HCT116 (cell line): ENCODE data around the gene EXOC6B. TPM values are rescaled to one million over a fixed set of nuclear protein-coding genes. Genes with fewer than 3 reads are reported as not detected.

Source experiments
- ATAC-seq: fragments of 200-7000 bp; cut with Tn5 transposase; 2 replicates; pipeline ENCODE4 v1.9.1; 2020; ENCODE audit warnings: mild to moderate bottlenecking, moderate library complexity
- BruUV-seq: library from RNA; stranded (reverse); fragments of 400-500 nt; replicated peaks from 2 replicates; lab custom pipeline; 2021; lab: Mats Ljungman, UMichigan
- CTCF ChIA-PET: fragments of 300-600 bp; sonication (Branson Sonifier 250); formaldehyde crosslinking; loops from one replicate; lab custom pipeline; 2021; ENCODE audit warnings: antibody characterized with exemption; lab: Charles Lee
- POLR2A ChIA-PET: fragments of 300-600, 350-600 bp; sonication (Branson Sonifier 250); formaldehyde crosslinking; loops from one replicate; lab custom pipeline; 2021; ENCODE audit warnings: antibody characterized with exemption; lab: Charles Lee
- RAD21 ChIA-PET, 2 experiments: fragments of 300-600 bp; sonication (Branson Sonifier 250); formaldehyde crosslinking; loops; one replicate each; lab custom pipeline; 2023; ENCODE audit warnings: low total read pairs in 2 of 2; ENCODE audit not compliant: uncharacterized antibody in 2 of 2, unreplicated experiment in 2 of 2, low non-redundant PET in 1 of 2; lab: Charles Lee
- DNase-seq: peaks from one replicate; pipeline ENCODE4 v3.0.0-alpha.2; 2010; ENCODE audit warnings: low read depth, low spot score
- H2AFZ ChIP-seq: fragments of 200-600 bp; shearing (Covaris generic), sonication (generic); 2 replicates; pipeline ENCODE4 v1.6.1; 2017; ENCODE audit warnings: low read depth, mixed run types, mixed read lengths, antibody characterized with exemption, low read length; ENCODE audit not compliant: poor library complexity, severe bottlenecking
- H3K27ac ChIP-seq: 2 replicates; pipeline ENCODE4 v1.5.1; 2012; ENCODE audit warnings: low read depth, low read length
- H3K27me3 ChIP-seq: fragments of 200-600 bp; sonication (generic); 2 replicates; pipeline ENCODE4 v1.6.1; 2016; ENCODE audit warnings: mixed run types, low read length, mixed read lengths; ENCODE audit not compliant: insufficient read depth
- H3K36me3 ChIP-seq, 2 experiments: fragments of 200-500 bp in 1 of 2; fragments of 200-600 bp in 1 of 2; sonication (Bioruptor generic) in 1 of 2; sonication (generic) in 1 of 2; 2 replicates each; pipeline versions ENCODE4 v1.5.1 to v1.6.1; 2014 to 2016; ENCODE audit warnings: low read length in 2 of 2, inconsistent platforms in 1 of 2, mixed read lengths in 1 of 2, mixed run types in 1 of 2; ENCODE audit not compliant: insufficient read depth in 2 of 2, control insufficient read depth in 1 of 2
- H3K4me1 ChIP-seq, 2 experiments: fragments of 200-600 bp in 1 of 2; sonication (generic) in 1 of 2; 2 replicates each; pipeline versions ENCODE4 v1.5.1 to v1.6.1; 2012 to 2017; ENCODE audit warnings: low read length in 2 of 2, inconsistent platforms in 1 of 2, mild to moderate bottlenecking in 1 of 2, mixed read lengths in 1 of 2, mixed run types in 1 of 2, moderate library complexity in 1 of 2; ENCODE audit not compliant: insufficient read depth in 2 of 2, control insufficient read depth in 1 of 2
- H3K4me2 ChIP-seq: fragments of 200-600 bp; sonication (generic); 2 replicates; pipeline ENCODE4 v1.6.1; 2017; ENCODE audit warnings: mixed run types, low read length, mixed read lengths
- H3K4me3 ChIP-seq, 2 experiments: fragments of 200-600 bp in 1 of 2; sonication (generic) in 1 of 2; replicated peaks in 1 of 2; 2 replicates each; pipeline ENCODE4 v1.5.1; 2011 to 2016; ENCODE audit warnings: low read length in 2 of 2, control low read depth in 1 of 2, low read depth in 1 of 2, mild to moderate bottlenecking in 1 of 2, mixed read lengths in 1 of 2, mixed run types in 1 of 2
- H3K79me2 ChIP-seq: fragments of 200-600 bp; sonication (generic); 2 replicates; pipeline ENCODE4 v1.6.1; 2017; ENCODE audit warnings: mild to moderate bottlenecking, mixed run types, low read length, moderate library complexity, mixed read lengths; ENCODE audit not compliant: insufficient read depth
- H3K9ac ChIP-seq: fragments of 200-600 bp; sonication (generic); 2 replicates; pipeline ENCODE4 v1.6.1; 2016; ENCODE audit warnings: low read length, mixed read lengths
- H3K9me2 ChIP-seq: fragments of 200-600 bp; sonication (generic), shearing (Covaris generic); 2 replicates; pipeline ENCODE4 v1.6.1; 2017; ENCODE audit warnings: mixed run types, mild to moderate bottlenecking, moderate library complexity; ENCODE audit not compliant: insufficient read depth
- H3K9me3 ChIP-seq, 2 experiments: fragments of 200-500 bp in 1 of 2; fragments of 200-600 bp in 1 of 2; sonication (Bioruptor generic) in 1 of 2; sonication (generic) in 1 of 2; 2 replicates each; pipeline ENCODE4 v1.6.1; 2014 to 2017; ENCODE audit warnings: low read length in 2 of 2, mixed read lengths in 2 of 2, inconsistent platforms in 1 of 2, low read depth in 1 of 2, mild to moderate bottlenecking in 1 of 2, mixed run types in 1 of 2, moderate library complexity in 1 of 2; ENCODE audit not compliant: control insufficient read depth in 1 of 2, insufficient read depth in 1 of 2
- H4K20me1 ChIP-seq: fragments of 200-600 bp; sonication (generic), shearing (Covaris generic); 2 replicates; pipeline ENCODE4 v1.6.1; 2017; ENCODE audit warnings: mixed run types, mild to moderate bottlenecking, moderate library complexity; ENCODE audit not compliant: insufficient read depth
- EGR1 ChIP-seq: IDR thresholded peaks from 2 replicates; pipeline ENCODE4 v1.6.1; 2012; ENCODE audit warnings: low read depth
- EZH2 ChIP-seq: fragments of 200-600 bp; sonication (generic); IDR thresholded peaks from 2 replicates; pipeline ENCODE4 v1.6.1; 2017; ENCODE audit warnings: antibody characterized with exemption, mixed run types
- POLR2A ChIP-seq: IDR thresholded peaks from 2 replicates; pipeline ENCODE4 v1.7.0; 2011; ENCODE audit warnings: borderline replicate concordance; ENCODE audit not compliant: insufficient read depth, insufficient read length; ENCODE audit errors: extremely low read depth
- POLR2AphosphoS5 ChIP-seq: IDR thresholded peaks from 2 replicates; pipeline ENCODE4 v1.6.1; 2011; ENCODE audit warnings: mild to moderate bottlenecking, low read depth, low read length, moderate library complexity
- SIN3A ChIP-seq: IDR thresholded peaks from 2 replicates; pipeline ENCODE4 v1.6.1; 2012; ENCODE audit warnings: low read depth
- SRF ChIP-seq: IDR thresholded peaks from 2 replicates; pipeline ENCODE4 v1.6.1; 2012; ENCODE audit warnings: low read depth
- TCF7L2 ChIP-seq: IDR thresholded peaks from 2 replicates; pipeline ENCODE4 v1.7.0; 2011; ENCODE audit warnings: borderline replicate concordance, inconsistent platforms; ENCODE audit not compliant: insufficient read depth, insufficient read length; ENCODE audit errors: extremely low read depth
- ZBTB33 ChIP-seq: IDR thresholded peaks from 2 replicates; pipeline ENCODE4 v1.6.1; 2011; ENCODE audit warnings: mild to moderate bottlenecking, low read length, moderate library complexity; ENCODE audit not compliant: insufficient replicate concordance; ENCODE audit errors: extremely low read depth
- intact Hi-C: fragments of 100-400 bp; cut with micrococcal nuclease; formaldehyde crosslinking; loops from 2 replicates; pipeline ENCODE4 v1.10.0; 2022
- total RNA-seq: library from RNA; stranded (reverse); gene quantifications from one replicate; pipeline ENCODE4 v1.2.1, GENCODE V29; 2021; ENCODE audit not compliant: unreplicated experiment
- TF ChIP-seq, protein P1 (sequence below): IDR thresholded peaks from 2 replicates; pipeline ENCODE4 v1.6.1; 2012
- TF ChIP-seq, protein P2 (sequence below), 3 experiments: fragments of 200-600 bp in 1 of 3; sonication (generic) in 1 of 3; IDR thresholded peaks in 2 of 3; conservative IDR thresholded peaks in 1 of 3; 2 replicates each; pipeline ENCODE4 v1.5.1; 2012 to 2017; ENCODE audit warnings: low read depth in 2 of 3, low read length in 2 of 3, antibody characterized with exemption in 1 of 3, borderline replicate concordance in 1 of 3, control low read depth in 1 of 3, mild to moderate bottlenecking in 1 of 3, mixed read lengths in 1 of 3, mixed run types in 1 of 3, moderate library complexity in 1 of 3; ENCODE audit not compliant: insufficient read depth in 1 of 3

EXOC6B gene
- total RNA-seq, 1 experiment from 2014 or later = 25.4 TPM

DNA sequence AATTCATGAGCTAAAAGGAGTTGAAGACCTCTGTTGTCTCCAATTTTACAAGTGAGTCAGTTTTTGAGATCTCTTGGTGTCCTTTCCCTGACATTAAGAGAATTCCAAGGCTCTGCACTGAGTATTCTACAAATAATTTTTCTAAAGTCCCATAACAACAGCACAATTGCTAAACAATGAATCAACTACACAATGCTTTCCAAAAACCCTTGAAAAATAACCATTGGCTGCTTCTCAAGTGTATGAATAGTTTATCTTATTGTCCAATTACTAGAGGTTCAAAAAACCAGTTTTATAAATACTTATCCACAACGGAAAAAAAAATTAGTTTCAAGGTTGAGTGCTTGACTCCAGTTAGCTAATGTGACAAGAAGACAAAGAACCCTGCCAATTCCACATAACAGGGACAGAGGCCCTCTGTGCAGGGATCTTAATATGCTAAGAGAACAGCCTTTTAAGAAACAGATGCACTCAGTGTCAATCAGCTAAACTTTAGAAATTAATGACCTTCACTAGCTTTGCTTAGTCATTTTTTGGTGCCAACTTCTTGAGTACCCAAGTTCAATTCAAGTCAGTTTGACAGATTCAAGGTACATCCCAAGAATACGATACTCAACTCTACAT lies 411.6 kb downstream of the EXOC6B start:
- POLR2A ChIA-PET = no interaction called here
- BruUV-seq = no TSS peak

DNA sequence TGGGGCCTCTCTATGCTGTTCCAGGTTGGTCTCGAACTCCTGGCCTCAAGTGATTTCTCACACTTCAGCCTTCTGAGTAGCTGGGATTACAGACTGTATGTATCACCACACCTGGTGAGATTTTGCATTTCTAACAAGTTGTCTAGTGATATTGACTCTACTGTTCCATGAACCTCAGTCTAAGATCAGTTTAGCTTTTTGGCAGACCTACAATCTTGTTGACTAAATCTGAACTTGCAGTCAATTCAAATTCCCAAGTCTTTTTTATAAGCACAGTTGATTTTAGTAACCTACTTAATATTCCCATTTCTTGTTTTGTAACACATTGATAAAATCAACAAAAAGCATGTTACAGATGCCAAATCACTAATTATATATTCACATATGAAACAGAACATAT lies 412.1 kb downstream of the EXOC6B start:
- intact Hi-C loops = no loop called here
- ChIA-PET POLR2A (no interaction called here), RAD21 (no interaction called here), CTCF (no interaction called here)
- Histone ChIP-seq H2AFZ (no peak overlapping the region), H3K79me2 (no peaks in the 10 kb centered on the region), H3K4me2 (no peak overlapping the region), H4K20me1 (no peaks in the 10 kb centered on the region), H3K9me3 (no peaks in the 10 kb centered on the region), H3K9me2 (no peaks in the 10 kb centered on the region), H3K4me3 (no peak overlapping the region), H3K4me1 (no peaks in the 10 kb centered on the region), H3K27me3 (no peaks in the 10 kb centered on the region), H3K36me3 (no peaks in the 10 kb centered on the region), H3K9ac (no peak overlapping the region), H3K27ac (no peak overlapping the region)
- no TSS peak for BruUV-seq
- no peak for DNase-seq
- ATAC-seq = no peak
- TF ChIP-seq EZH2 (no peak), POLR2AphosphoS5 (no peak), POLR2A (no peak), ZBTB33 (no peak), SIN3A (no peak), TCF7L2 (no peak), EGR1 (no peak)
- TF ChIP-seq, protein P1, sequence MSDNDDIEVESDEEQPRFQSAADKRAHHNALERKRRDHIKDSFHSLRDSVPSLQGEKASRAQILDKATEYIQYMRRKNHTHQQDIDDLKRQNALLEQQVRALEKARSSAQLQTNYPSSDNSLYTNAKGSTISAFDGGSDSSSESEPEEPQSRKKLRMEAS = no peak
- TF ChIP-seq, protein P2, sequence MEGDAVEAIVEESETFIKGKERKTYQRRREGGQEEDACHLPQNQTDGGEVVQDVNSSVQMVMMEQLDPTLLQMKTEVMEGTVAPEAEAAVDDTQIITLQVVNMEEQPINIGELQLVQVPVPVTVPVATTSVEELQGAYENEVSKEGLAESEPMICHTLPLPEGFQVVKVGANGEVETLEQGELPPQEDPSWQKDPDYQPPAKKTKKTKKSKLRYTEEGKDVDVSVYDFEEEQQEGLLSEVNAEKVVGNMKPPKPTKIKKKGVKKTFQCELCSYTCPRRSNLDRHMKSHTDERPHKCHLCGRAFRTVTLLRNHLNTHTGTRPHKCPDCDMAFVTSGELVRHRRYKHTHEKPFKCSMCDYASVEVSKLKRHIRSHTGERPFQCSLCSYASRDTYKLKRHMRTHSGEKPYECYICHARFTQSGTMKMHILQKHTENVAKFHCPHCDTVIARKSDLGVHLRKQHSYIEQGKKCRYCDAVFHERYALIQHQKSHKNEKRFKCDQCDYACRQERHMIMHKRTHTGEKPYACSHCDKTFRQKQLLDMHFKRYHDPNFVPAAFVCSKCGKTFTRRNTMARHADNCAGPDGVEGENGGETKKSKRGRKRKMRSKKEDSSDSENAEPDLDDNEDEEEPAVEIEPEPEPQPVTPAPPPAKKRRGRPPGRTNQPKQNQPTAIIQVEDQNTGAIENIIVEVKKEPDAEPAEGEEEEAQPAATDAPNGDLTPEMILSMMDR (IDR thresholded peaks at IDR 0.05 in 2 of 3, conservative IDR thresholded peaks at IDR 0.05 in 1 of 3; ENCODE audit: borderline replicate concordance in 1 of 3, insufficient read depth in 1 of 3, low read depth in 2 of 3, low read length in 2 of 3) = no peak

More for the DNA sequence above, 411.6 kb downstream of the EXOC6B start:
- no peaks in the 10 kb centered on the region for H3K9me3 ChIP-seq
- RAD21 ChIA-PET = no interaction called here
- H3K79me2 ChIP-seq = no peaks in the 10 kb centered on the region
- ATAC-seq (no peak), DNase-seq (no peak)
- H3K9me2 ChIP-seq = no peaks in the 10 kb centered on the region
- H4K20me1 ChIP-seq = no peaks in the 10 kb centered on the region
- no peak overlapping the region for H2AFZ ChIP-seq
- H3K4me1 ChIP-seq = no peaks in the 10 kb centered on the region
- no peak overlapping the region for H3K27ac ChIP-seq
- intact Hi-C loops = no loop called here
- H3K36me3 ChIP-seq = no peaks in the 10 kb centered on the region
- CTCF ChIA-PET = no interaction called here
- no peak for TF ChIP-seq POLR2AphosphoS5
- TF ChIP-seq EGR1 = no peak
- TF ChIP-seq SRF = no peak
- no peak overlapping the region for H3K4me3 ChIP-seq
- no peaks in the 10 kb centered on the region for H3K27me3 ChIP-seq
- H3K9ac ChIP-seq = no peak overlapping the region
- H3K4me2 ChIP-seq = no peak overlapping the region
